ENCODE measurements around the gene CERK.

- TF ChIP-seq SP1 (CRISPR knock-in tag; conservative IDR thresholded peaks at IDR 0.05) (no peak), CTCF (IDR thresholded peaks at IDR 0.05) (no peak), ZNF138 (CRISPR knock-in tag; conservative IDR thresholded peaks at IDR 0.05) (no peak), JUN (CRISPR knock-in tag; IDR thresholded peaks at IDR 0.05) (no peak), ATF3 (CRISPR knock-in tag; conservative IDR thresholded peaks at IDR 0.05) (no peak), E2F1 (CRISPR knock-in tag; IDR thresholded peaks at IDR 0.05) (no peak), FOXP4 (CRISPR knock-in tag; IDR thresholded peaks at IDR 0.05) (no peak), ZBTB21 (CRISPR knock-in tag; IDR thresholded peaks at IDR 0.05; ENCODE audit: borderline replicate concordance) (no peak), HMGXB4 (CRISPR knock-in tag; IDR thresholded peaks at IDR 0.05) (no peak), ETV6 (CRISPR knock-in tag; IDR thresholded peaks at IDR 0.05) (no peak), USF2 (CRISPR knock-in tag; IDR thresholded peaks at IDR 0.05) (no peak)
These were observed 61.6 kb downstream of the CERK start for GRCh38 chr22:46676479-46676878.

All from WTC11 (cell line).